Activated CD8-positive, alpha-beta memory T cell treated with anti-CD3 and anti-CD28 coated beads for 4 hours (primary cell): ENCODE measurements around the gene LMLN.
A peak's percentile ranks its signal among the peaks of the same experiment; 100 is the strongest.
"Not testable (repeated sequence)": the region's sequence is repeated elsewhere in the genome, so short reads cannot be mapped to it uniquely, and the experiment has no call there.

Source experiments
- DNase-seq, 2 donors: peaks; one replicate each; pipeline ENCODE4 v3.0.0-alpha.2; 2020; ENCODE audit warnings: low read depth in 2 of 2

The LMLN gene

GRCh38 chr3:197959891-197960693, at the start of gene LMLN:
TSS of gene LMLN (plus strand) at chr3:197960217. CDS start at chr3:197960246, 29 bp downstream.
- DNase-seq, result peak; percentile 88 to 92

- no peak for DNase-seq
Measured at GRCh38 chr3:197912741-197913476, 47.1 kb upstream of the LMLN start.

GRCh38 chr3:197913641-197914380, 46.2 kb upstream of the LMLN start:
- DNase-seq, result no peak

GRCh38 chr3:197921429-197922275, 38.4 kb upstream of the LMLN start:
- DNase-seq, result not testable (repeated sequence)

- DNase-seq, result no peak
Measured at GRCh38 chr3:197926418-197926817, 33.6 kb upstream of the LMLN start.

GRCh38 chr3:197927578-197927977, 32.4 kb upstream of the LMLN start:
- DNase-seq, result not testable (repeated sequence)

GRCh38 chr3:197936819-197937384, 23.1 kb upstream of the LMLN start:
- no peak for DNase-seq

- DNase-seq, result no peak
Measured at GRCh38 chr3:197940745-197941384, 19.2 kb upstream of the LMLN start.

- no peak for DNase-seq
Measured at GRCh38 chr3:197942956-197943556, 17.0 kb upstream of the LMLN start.

- DNase-seq, result no peak
Measured at GRCh38 chr3:197949191-197949777, 10.7 kb upstream of the LMLN start.

- DNase-seq, result peak; percentile 63 to 74
Measured at GRCh38 chr3:197949778-197950676, 10.0 kb upstream of the LMLN start, which contains the start of gene RPL35A. TSS of gene RPL35A (plus strand) at chr3:197950190. CDS start at chr3:197950968, 778 bp downstream.

GRCh38 chr3:197950677-197951061, 9.3 kb upstream of the LMLN start:
- DNase-seq, result no peak

GRCh38 chr3:197951392-197951990, 8.5 kb upstream of the LMLN start:
- no peak for DNase-seq

GRCh38 chr3:197952440-197952839, 7.6 kb upstream of the LMLN start:
- no peak for DNase-seq

GRCh38 chr3:197953325-197953724, 6.7 kb upstream of the LMLN start:
- DNase-seq, result no peak

GRCh38 chr3:197953881-197954280, 6.1 kb upstream of the LMLN start:
- DNase-seq, result no peak

GRCh38 chr3:197955892-197956477, 4.0 kb upstream of the LMLN start:
- DNase-seq, result no peak

- no peak for DNase-seq
Measured at GRCh38 chr3:197956626-197956988, 3.4 kb upstream of the LMLN start.
